Astrocyte of the cerebellum (primary cell): ENCODE measurements around the gene ANLN.
"Not testable (repeated sequence)": the region's sequence is repeated elsewhere in the genome, so short reads cannot be mapped to it uniquely, and the experiment has no call there.

ENCODE experiments used
- DNase-seq: peaks from one replicate; pipeline ENCODE4 v3.0.0-alpha.2; 2011; ENCODE audit warnings: low read depth
- H3K4me3 ChIP-seq: 2 replicates; pipeline ENCODE4 v1.5.1; 2011; ENCODE audit warnings: mild to moderate bottlenecking, low read depth, low read length, moderate library complexity
- in situ Hi-C: cut with HindIII; loops from 2 replicates; pipeline ENCODE4 v1.10.0; 2017; ENCODE audit warnings: low sequenced_read_pairs
- TF ChIP-seq, protein P1 (sequence below): IDR thresholded peaks from 2 replicates; pipeline ENCODE4 v1.5.1; 2012; ENCODE audit warnings: low read length, low read depth, moderate library complexity, mild to moderate bottlenecking; ENCODE audit errors: missing control alignments

ANLN gene

GRCh38 chr7:36491317-36491716 lies 101.7 kb downstream of the ANLN start:
- no peak overlapping the region for H3K4me3 ChIP-seq
- in situ Hi-C loops, result loop anchor here (5.0 kb wide), 1 partner anchor 706 kb away; no protein-coding TSS in a partner anchor
- no peak for DNase-seq
- TF ChIP-seq, protein P1, sequence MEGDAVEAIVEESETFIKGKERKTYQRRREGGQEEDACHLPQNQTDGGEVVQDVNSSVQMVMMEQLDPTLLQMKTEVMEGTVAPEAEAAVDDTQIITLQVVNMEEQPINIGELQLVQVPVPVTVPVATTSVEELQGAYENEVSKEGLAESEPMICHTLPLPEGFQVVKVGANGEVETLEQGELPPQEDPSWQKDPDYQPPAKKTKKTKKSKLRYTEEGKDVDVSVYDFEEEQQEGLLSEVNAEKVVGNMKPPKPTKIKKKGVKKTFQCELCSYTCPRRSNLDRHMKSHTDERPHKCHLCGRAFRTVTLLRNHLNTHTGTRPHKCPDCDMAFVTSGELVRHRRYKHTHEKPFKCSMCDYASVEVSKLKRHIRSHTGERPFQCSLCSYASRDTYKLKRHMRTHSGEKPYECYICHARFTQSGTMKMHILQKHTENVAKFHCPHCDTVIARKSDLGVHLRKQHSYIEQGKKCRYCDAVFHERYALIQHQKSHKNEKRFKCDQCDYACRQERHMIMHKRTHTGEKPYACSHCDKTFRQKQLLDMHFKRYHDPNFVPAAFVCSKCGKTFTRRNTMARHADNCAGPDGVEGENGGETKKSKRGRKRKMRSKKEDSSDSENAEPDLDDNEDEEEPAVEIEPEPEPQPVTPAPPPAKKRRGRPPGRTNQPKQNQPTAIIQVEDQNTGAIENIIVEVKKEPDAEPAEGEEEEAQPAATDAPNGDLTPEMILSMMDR, result no peak

DNA sequence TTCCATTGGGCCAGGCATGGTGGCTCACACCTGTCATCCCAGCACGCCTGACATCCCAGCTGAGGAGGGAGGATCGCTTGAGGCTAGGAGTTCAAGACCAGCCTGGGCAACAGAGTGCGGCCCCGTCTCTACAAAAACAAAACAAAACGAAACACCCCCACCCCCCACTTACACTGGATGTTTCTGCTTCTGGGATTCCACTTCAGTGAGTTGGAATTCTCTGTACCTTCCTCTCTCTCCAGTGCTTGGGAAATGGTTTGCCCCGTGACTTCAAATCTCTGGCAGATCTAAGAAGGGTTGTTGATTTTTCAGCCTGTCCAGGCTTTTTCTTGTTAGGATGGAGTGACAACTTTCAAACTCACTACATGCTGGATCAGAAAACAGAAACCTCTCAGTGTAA lies 106.9 kb downstream of the ANLN start:
- TF ChIP-seq, protein P1, result no peak
- DNase-seq, result no peak
- H3K4me3 ChIP-seq, result no peak overlapping the region
- in situ Hi-C loops, result no loop called here

GRCh38 chr7:36497176-36497575 lies 107.5 kb downstream of the ANLN start:
- in situ Hi-C loops, H3K4me3 ChIP-seq, DNase-seq: not testable (repeated sequence)

GRCh38 chr7:36497775-36498174 lies 108.1 kb downstream of the ANLN start:
- no peak overlapping the region for H3K4me3 ChIP-seq
- DNase-seq, result no peak
- TF ChIP-seq, protein P1, result no peak
- in situ Hi-C loops, result no loop called here
